ENCODE results near the gene PCDH12. TPM values are rescaled to one million over a fixed set of nuclear protein-coding genes. Genes with fewer than 3 reads are reported as not detected.

PCDH12 gene
- polyA plus RNA-seq, 3 donors, result 0.20 to 1.2 (median 0.90) TPM

DNA sequence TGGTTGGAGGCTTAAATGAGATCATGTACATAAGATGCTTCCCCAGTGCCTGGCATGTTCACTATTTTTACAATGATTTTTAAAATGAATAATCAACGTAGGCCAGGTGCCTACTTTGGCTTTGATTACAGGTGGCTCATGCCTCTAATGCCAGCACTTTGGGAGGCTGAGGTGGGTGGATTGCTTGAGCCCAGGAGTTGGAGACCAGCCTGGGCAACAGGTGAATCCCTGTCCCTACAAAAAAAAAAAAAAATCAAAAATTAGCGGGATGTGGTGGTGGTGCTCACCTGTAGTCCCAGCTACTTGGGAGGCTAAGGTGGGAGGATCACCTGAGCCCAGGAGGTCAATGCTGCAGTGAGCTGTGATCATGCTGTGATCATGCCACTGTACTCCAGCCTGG lies 9.2 kb downstream of the PCDH12 start:
- Histone ChIP-seq H3K79me2 (ENCODE audit: insufficient read depth, low read length) (no peaks in the 10 kb centered on the region), H4K20me1 (ENCODE audit: insufficient read depth, low read length) (no peaks in the 10 kb centered on the region), H3K4me1 (ENCODE audit: control insufficient read depth in 1 of 2, insufficient read depth in 2 of 2, low read length in 2 of 2) (peaks cover 18 to 23% of the 10 kb centered on the region in 2 donors), H2AFZ (ENCODE audit: insufficient read depth, low read depth, low read length, poor library complexity, severe bottlenecking) (no peak overlapping the region), H3K36me3 (replicated peaks in 1 of 2; ENCODE audit: control insufficient read depth in 1 of 2, insufficient read depth in 2 of 2, low read length in 2 of 2) (no peaks in the 10 kb centered on the region), H3K9ac (ENCODE audit: insufficient read depth, low read length, poor library complexity, severe bottlenecking) (no peak overlapping the region), H3K9me3 (replicated peaks in 1 of 2; ENCODE audit: control insufficient read depth in 1 of 2, insufficient read depth in 1 of 2, low read length in 2 of 2) (no peaks in the 10 kb centered on the region), H3K4me3 (replicated peaks in 1 of 3; ENCODE audit: low read depth in 2 of 3, low read length in 3 of 3) (no peak overlapping the region), H3K4me2 (replicated peaks; ENCODE audit: extremely low read depth, low read length, poor library complexity, severe bottlenecking) (no peak overlapping the region), H3K27ac (ENCODE audit: low read depth in 1 of 2, low read length in 2 of 2) (no peak overlapping the region), H3K27me3 (ENCODE audit: control insufficient read depth in 2 of 2, insufficient read depth in 2 of 2, low read length in 2 of 2) (no peaks in the 10 kb centered on the region)
- intact Hi-C loops (cut with micrococcal nuclease), result no loop called here
- Mint-ChIP-seq H3K36me3 (peaks cover 0 to 3% of the 10 kb centered on the region in 2 donors), H3K27ac (no peak overlapping the region), H3K9me3 (no peaks in the 10 kb centered on the region), H3K4me1 (peaks cover 35% of the 10 kb centered on the region), H3K4me3 (no peak overlapping the region), H3K27me3 (ENCODE audit: low read depth in 3 of 3) (peaks cover 2 to 13% (median 2%) of the 10 kb centered on the region in 3 donors)
- DNase-seq, result no peak
- TF ChIP-seq, protein P1, sequence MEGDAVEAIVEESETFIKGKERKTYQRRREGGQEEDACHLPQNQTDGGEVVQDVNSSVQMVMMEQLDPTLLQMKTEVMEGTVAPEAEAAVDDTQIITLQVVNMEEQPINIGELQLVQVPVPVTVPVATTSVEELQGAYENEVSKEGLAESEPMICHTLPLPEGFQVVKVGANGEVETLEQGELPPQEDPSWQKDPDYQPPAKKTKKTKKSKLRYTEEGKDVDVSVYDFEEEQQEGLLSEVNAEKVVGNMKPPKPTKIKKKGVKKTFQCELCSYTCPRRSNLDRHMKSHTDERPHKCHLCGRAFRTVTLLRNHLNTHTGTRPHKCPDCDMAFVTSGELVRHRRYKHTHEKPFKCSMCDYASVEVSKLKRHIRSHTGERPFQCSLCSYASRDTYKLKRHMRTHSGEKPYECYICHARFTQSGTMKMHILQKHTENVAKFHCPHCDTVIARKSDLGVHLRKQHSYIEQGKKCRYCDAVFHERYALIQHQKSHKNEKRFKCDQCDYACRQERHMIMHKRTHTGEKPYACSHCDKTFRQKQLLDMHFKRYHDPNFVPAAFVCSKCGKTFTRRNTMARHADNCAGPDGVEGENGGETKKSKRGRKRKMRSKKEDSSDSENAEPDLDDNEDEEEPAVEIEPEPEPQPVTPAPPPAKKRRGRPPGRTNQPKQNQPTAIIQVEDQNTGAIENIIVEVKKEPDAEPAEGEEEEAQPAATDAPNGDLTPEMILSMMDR (IDR thresholded peaks at IDR 0.05), result no peak
- 100% methylated on average over 1 of the region's 2 CpGs for WGBS (ENCODE audit: insufficient coverage)

GRCh38 chr5:141947316-141947715 lies 10.7 kb downstream of the PCDH12 start:
- peaks cover 2 to 13% (median 4%) of the 10 kb centered on the region in 3 donors for H3K27me3 Mint-ChIP-seq (ENCODE audit: low read depth in 3 of 3)
- H3K27ac ChIP-seq (ENCODE audit: low read depth in 1 of 2, low read length in 2 of 2), result no peak overlapping the region
- H3K79me2 ChIP-seq (ENCODE audit: insufficient read depth, low read length), result no peaks in the 10 kb centered on the region
- H3K36me3 Mint-ChIP-seq, result peaks cover 1 to 3% of the 10 kb centered on the region in 2 donors
- H3K27me3 ChIP-seq (ENCODE audit: control insufficient read depth in 2 of 2, insufficient read depth in 2 of 2, low read length in 2 of 2), result no peaks in the 10 kb centered on the region
- H3K9ac ChIP-seq (ENCODE audit: insufficient read depth, low read length, poor library complexity, severe bottlenecking), result no peak overlapping the region
- H3K9me3 Mint-ChIP-seq, result no peaks in the 10 kb centered on the region
- no peaks in the 10 kb centered on the region for H3K36me3 ChIP-seq (replicated peaks in 1 of 2; ENCODE audit: control insufficient read depth in 1 of 2, insufficient read depth in 2 of 2, low read length in 2 of 2)
- H3K4me3 Mint-ChIP-seq, result no peak overlapping the region
- TF ChIP-seq, protein P1 (IDR thresholded peaks at IDR 0.05), result no peak
- no peak overlapping the region for H3K4me2 ChIP-seq (replicated peaks; ENCODE audit: extremely low read depth, low read length, poor library complexity, severe bottlenecking)
- 71% methylated on average over 1 of the region's 4 CpGs for WGBS (ENCODE audit: insufficient coverage)
- intact Hi-C loops (cut with micrococcal nuclease), result no loop called here
- no peak for DNase-seq
- H3K27ac Mint-ChIP-seq, result no peak overlapping the region
- no peaks in the 10 kb centered on the region for H3K9me3 ChIP-seq (replicated peaks in 1 of 2; ENCODE audit: control insufficient read depth in 1 of 2, insufficient read depth in 1 of 2, low read length in 2 of 2)
- H3K4me3 ChIP-seq (replicated peaks in 1 of 3; ENCODE audit: low read depth in 2 of 3, low read length in 3 of 3), result no peak overlapping the region
- peaks cover 35% of the 10 kb centered on the region for H3K4me1 Mint-ChIP-seq
- H4K20me1 ChIP-seq (ENCODE audit: insufficient read depth, low read length), result no peaks in the 10 kb centered on the region
- no peak overlapping the region for H2AFZ ChIP-seq (ENCODE audit: insufficient read depth, low read depth, low read length, poor library complexity, severe bottlenecking)
- H3K4me1 ChIP-seq (ENCODE audit: control insufficient read depth in 1 of 2, insufficient read depth in 2 of 2, low read length in 2 of 2), result peaks cover 15 to 18% of the 10 kb centered on the region in 2 donors

Measured in CD14-positive monocyte (primary cell).